Osteoblast (primary cell): ENCODE results near the gene MSANTD3. TPM values are rescaled to one million over a fixed set of nuclear protein-coding genes. Genes with fewer than 3 reads are reported as not detected.

Experiments used
- DNase-seq: peaks from one replicate; pipeline ENCODE4 v3.0.0; 2011; ENCODE audit warnings: low spot score, mixed read lengths; ENCODE audit not compliant: insufficient read length; ENCODE audit errors: missing footprints
- H2AFZ ChIP-seq: 2 replicates; pipeline ENCODE4 v1.6.0; 2011; ENCODE audit warnings: mild to moderate bottlenecking, low read length
- H3K27ac ChIP-seq: 2 replicates; pipeline ENCODE4 v1.5.1; 2011; ENCODE audit warnings: mild to moderate bottlenecking, low read depth, low read length, moderate library complexity
- H3K27me3 ChIP-seq: 2 replicates; pipeline ENCODE4 v1.6.0; 2012; ENCODE audit warnings: mild to moderate bottlenecking, control low read depth, inconsistent platforms, low read length, moderate library complexity; ENCODE audit not compliant: insufficient read depth
- H3K36me3 ChIP-seq: 2 replicates; pipeline ENCODE4 v1.5.1; 2011; ENCODE audit warnings: mild to moderate bottlenecking, low read length, control low read depth, moderate library complexity; ENCODE audit not compliant: insufficient read depth
- H3K4me1 ChIP-seq: 2 replicates; pipeline ENCODE4 v1.5.1; 2011; ENCODE audit warnings: mild to moderate bottlenecking, low read length, control low read depth, moderate library complexity; ENCODE audit not compliant: insufficient read depth
- H3K4me2 ChIP-seq: 2 replicates; pipeline ENCODE4 v1.6.0; 2011; ENCODE audit warnings: mild to moderate bottlenecking, low read length; ENCODE audit not compliant: insufficient read depth
- H3K4me3 ChIP-seq: fragments of 200-600 bp; sonication (generic); 3 replicates; pipeline ENCODE4 v1.5.1; 2012; ENCODE audit warnings: mild to moderate bottlenecking, low read length, inconsistent platforms; ENCODE audit not compliant: insufficient read depth
- H3K79me2 ChIP-seq: 2 replicates; pipeline ENCODE4 v1.6.0; 2012; ENCODE audit warnings: mild to moderate bottlenecking, low read length, control low read depth, inconsistent platforms; ENCODE audit not compliant: insufficient read depth
- H3K9me3 ChIP-seq: 2 replicates; pipeline ENCODE4 v1.5.1; 2011; ENCODE audit warnings: low read depth, low read length, control low read depth
- H4K20me1 ChIP-seq: 2 replicates; pipeline ENCODE4 v1.6.0; 2012; ENCODE audit warnings: mild to moderate bottlenecking, low read length, control low read depth; ENCODE audit not compliant: insufficient read depth
- total RNA-seq: library from RNA; depleted of rRNA; stranded (reverse); fragments of >200 nt; gene quantifications from 2 replicates; pipeline ENCODE4 v1.2.3, GENCODE V29; 2012
- TF ChIP-seq, protein P1 (sequence below): IDR thresholded peaks from 2 replicates; pipeline ENCODE4 v1.5.1; 2011; ENCODE audit warnings: mild to moderate bottlenecking, low read depth, low read length, moderate library complexity; ENCODE audit errors: extremely low read depth

MSANTD3 gene
- total RNA-seq, 1 donor, result 67.3 TPM

DNA sequence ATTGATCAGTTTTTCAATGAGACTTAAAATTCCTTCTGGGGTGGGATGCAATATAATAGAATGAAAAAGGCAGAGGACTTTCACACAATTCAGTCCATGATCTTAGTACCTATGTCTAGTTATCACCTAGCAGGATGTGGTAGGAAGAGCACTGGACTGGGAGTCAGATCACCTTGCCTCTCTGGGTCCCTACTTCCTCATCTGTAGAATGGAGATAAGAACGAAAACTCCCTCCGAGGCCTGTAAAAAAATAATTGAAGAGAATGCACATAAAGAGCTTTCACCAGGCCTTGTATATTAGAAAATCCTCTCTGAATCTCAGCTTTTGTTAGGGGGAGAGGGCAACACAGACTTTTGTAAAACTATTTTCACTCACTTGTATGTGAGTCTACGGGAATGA lies 45.3 kb downstream of the MSANTD3 start:
- no peaks in the 10 kb centered on the region for H3K27me3 ChIP-seq
- TF ChIP-seq, protein P1, sequence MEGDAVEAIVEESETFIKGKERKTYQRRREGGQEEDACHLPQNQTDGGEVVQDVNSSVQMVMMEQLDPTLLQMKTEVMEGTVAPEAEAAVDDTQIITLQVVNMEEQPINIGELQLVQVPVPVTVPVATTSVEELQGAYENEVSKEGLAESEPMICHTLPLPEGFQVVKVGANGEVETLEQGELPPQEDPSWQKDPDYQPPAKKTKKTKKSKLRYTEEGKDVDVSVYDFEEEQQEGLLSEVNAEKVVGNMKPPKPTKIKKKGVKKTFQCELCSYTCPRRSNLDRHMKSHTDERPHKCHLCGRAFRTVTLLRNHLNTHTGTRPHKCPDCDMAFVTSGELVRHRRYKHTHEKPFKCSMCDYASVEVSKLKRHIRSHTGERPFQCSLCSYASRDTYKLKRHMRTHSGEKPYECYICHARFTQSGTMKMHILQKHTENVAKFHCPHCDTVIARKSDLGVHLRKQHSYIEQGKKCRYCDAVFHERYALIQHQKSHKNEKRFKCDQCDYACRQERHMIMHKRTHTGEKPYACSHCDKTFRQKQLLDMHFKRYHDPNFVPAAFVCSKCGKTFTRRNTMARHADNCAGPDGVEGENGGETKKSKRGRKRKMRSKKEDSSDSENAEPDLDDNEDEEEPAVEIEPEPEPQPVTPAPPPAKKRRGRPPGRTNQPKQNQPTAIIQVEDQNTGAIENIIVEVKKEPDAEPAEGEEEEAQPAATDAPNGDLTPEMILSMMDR, result no peak
- peaks cover 5% of the 10 kb centered on the region for H4K20me1 ChIP-seq
- peaks cover 3% of the 10 kb centered on the region for H3K79me2 ChIP-seq
- peak overlapping the region; percentile 71 for H3K4me2 ChIP-seq
- H3K36me3 ChIP-seq, result no peaks in the 10 kb centered on the region
- DNase-seq, result no peak
- no peak overlapping the region for H2AFZ ChIP-seq
- no peak overlapping the region for H3K27ac ChIP-seq
- H3K4me3 ChIP-seq, result no peak overlapping the region
- no peaks in the 10 kb centered on the region for H3K9me3 ChIP-seq
- no peaks in the 10 kb centered on the region for H3K4me1 ChIP-seq

DNA sequence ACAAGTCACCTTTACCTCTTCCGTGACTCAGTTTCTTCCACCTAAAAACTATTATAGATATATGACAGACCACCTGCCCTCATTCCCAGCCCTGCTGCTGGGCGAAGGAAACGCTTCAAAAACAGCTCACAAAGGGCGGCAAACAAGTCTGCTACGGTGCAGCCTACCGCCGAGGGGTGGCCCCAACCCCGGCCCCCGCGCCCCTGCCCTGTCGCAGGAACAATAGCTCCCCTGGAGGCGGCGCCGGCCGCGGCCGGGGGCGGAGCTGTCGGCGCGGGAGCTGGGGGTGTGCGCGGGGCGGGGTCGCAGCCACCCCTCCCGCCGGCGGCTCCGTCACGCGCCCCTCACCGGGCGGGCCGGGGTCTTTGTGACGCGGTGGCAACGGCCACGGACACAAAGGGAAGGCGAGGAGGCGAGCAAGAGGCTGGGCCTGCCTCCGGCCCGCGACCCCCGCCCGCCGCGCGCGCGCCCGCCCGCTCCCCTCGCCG lies 45.9 kb downstream of the MSANTD3 start, which contains the start of gene TMEFF1:
TMEFF1 (plus strand) TSS at position 362 of the 488 bp plus-strand sequence. CDS start 396 bp downstream, outside the sequence.
- H4K20me1 ChIP-seq, result peaks cover 5% of the 10 kb centered on the region
- peak; percentile 96 for DNase-seq
- no peak within 1 kb of the TSS for H3K27ac ChIP-seq
- H3K4me1 ChIP-seq, result no peaks in the 10 kb centered on the region
- peak within 1 kb of the TSS; percentile 84 for H3K4me2 ChIP-seq
- H2AFZ ChIP-seq, result peak within 1 kb of the TSS; percentile 51
- H3K36me3 ChIP-seq, result no peaks in the 10 kb centered on the region
- H3K79me2 ChIP-seq, result peaks cover 3% of the 10 kb centered on the region
- no peaks in the 10 kb centered on the region for H3K9me3 ChIP-seq
- TF ChIP-seq, protein P1, result no peak
- peak within 1 kb of the TSS; percentile 79 for H3K4me3 ChIP-seq
- H3K27me3 ChIP-seq, result no peaks in the 10 kb centered on the region

DNA sequence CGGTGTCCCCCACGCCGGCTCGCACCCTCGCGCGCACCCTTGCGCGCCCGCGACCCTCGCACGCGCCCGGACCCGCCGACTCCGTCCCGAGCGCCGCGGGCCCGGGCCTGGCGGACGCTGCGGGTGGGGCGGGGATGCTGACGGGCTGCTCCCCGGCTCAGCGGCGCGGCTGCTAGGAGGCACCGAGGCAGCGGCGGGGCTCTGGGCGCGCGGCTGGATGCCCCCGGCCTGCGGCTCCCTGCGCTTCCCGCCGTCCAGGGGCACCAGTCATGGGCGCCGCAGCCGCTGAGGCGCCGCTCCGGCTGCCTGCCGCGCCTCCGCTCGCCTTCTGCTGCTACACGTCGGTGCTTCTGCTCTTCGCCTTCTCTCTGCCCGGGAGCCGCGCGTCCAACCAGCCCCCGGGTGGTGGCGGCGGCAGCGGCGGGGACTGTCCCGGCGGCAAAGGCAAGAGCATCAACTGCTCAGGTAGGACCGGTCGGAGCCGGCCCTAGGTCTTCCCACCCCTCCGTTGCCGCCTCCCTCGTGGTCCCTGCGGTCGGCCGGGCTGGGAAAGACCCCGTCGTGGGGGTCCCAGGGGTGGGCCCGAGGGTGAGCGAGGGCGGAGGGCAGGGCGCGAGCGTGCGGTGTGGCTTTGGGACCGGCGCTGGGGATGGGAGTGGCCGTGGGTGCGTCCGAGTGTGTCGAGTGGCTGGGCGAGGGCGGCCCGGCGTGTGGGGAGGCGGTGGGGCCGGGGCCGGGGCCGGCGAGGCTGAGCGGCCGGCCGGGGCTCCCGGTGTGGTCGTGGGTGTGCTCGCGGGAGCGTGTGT lies 46.5 kb downstream of the MSANTD3 start:
- H3K4me3 ChIP-seq, result peak overlapping the region; percentile 79
- peak overlapping the region; percentile 51 for H2AFZ ChIP-seq
- no peaks in the 10 kb centered on the region for H3K27me3 ChIP-seq
- peak overlapping the region; percentile 84 for H3K4me2 ChIP-seq
- peaks cover 3% of the 10 kb centered on the region for H3K79me2 ChIP-seq
- H3K4me1 ChIP-seq, result no peaks in the 10 kb centered on the region
- peaks cover 5% of the 10 kb centered on the region for H4K20me1 ChIP-seq
- TF ChIP-seq, protein P1, result no peak
- peak; percentile 96 for DNase-seq
- no peaks in the 10 kb centered on the region for H3K9me3 ChIP-seq
- H3K36me3 ChIP-seq, result no peaks in the 10 kb centered on the region
- H3K27ac ChIP-seq, result no peak overlapping the region

DNA sequence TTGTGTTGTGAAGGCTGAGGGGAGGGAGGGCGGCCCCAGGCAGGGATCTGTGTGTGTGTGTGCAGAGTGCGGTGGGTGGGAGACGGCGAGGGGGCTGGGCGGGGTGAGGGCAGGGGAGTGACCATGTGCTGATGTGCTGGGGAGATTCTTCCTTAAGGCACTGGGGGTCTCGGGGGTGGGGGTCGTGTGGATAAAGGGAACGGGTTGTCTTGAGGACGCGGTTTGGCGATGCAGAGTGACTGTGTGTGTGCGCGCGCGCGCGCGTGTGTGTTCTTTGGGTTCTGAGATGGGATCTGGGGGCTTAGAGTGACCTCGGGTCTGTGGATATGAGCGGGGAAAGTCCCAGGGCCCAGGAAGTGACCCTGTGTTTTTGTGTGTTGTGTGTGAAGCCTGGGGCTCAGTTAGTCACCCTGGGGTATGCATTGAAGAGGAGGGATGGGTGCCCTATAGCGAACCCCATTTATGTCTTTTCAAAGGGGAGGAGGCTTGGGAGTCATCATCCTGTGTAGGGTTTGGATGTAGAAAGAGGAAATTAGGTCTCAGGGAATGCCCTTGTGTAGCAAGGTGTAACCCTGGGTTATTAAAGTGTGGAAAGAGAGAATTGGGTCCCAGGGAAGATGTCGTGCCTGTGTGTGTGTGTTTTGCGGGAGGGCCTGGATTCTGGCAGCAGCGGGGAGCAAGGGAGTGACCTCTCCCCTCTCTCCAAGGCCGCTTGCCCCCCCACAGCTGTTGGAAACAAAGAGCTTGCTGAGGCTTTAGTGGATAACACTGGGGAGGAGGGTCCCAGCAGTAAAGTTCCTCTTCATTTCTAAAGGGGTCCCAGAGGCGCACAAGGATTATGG lies 47.4 kb downstream of the MSANTD3 start:
- DNase-seq, result no peak
- Histone ChIP-seq H2AFZ (peak overlapping the region; percentile 59), H3K27ac (no peak overlapping the region), H3K4me2 (peak overlapping the region; percentile 84), H3K27me3 (no peaks in the 10 kb centered on the region), H3K9me3 (no peaks in the 10 kb centered on the region), H4K20me1 (peaks cover 5% of the 10 kb centered on the region), H3K79me2 (peaks cover 3% of the 10 kb centered on the region), H3K4me1 (no peaks in the 10 kb centered on the region), H3K36me3 (no peaks in the 10 kb centered on the region), H3K4me3 (peak overlapping the region; percentile 79)
- TF ChIP-seq, protein P1, result no peak
